Calu3 (cell line): ENCODE results near the gene GOLGA6C. TPM values are rescaled to one million over a fixed set of nuclear protein-coding genes. Genes with fewer than 3 reads are reported as not detected.

Experiments used
- BruUV-seq: library from RNA; stranded (reverse); fragments of 400-500 nt; replicated peaks from 2 replicates; lab custom pipeline; 2021; lab: Mats Ljungman, UMichigan
- CTCF ChIA-PET: fragments of 300-600 bp; sonication (Branson Sonifier 250); formaldehyde crosslinking; loops from one replicate; lab custom pipeline; 2022; ENCODE audit warnings: antibody characterized with exemption; lab: Charles Lee
- DNase-seq: peaks from one replicate; pipeline ENCODE4 v3.0.0; 2022
- H3K27ac Mint-ChIP-seq: one replicate; pipeline ENCODE4 v1.8.0; 2022; ENCODE audit warnings: mixed read lengths; ENCODE audit not compliant: unreplicated experiment
- H3K27me3 Mint-ChIP-seq: one replicate; pipeline ENCODE4 v1.8.0; 2022; ENCODE audit warnings: mixed read lengths; ENCODE audit not compliant: unreplicated experiment
- H3K36me3 Mint-ChIP-seq: one replicate; pipeline ENCODE4 v1.8.0; 2022; ENCODE audit warnings: mild to moderate bottlenecking, moderate library complexity, mixed read lengths; ENCODE audit not compliant: insufficient read depth, unreplicated experiment
- H3K4me1 Mint-ChIP-seq: one replicate; pipeline ENCODE4 v1.8.0; 2022; ENCODE audit warnings: mild to moderate bottlenecking, low read depth, mixed read lengths; ENCODE audit not compliant: unreplicated experiment
- H3K4me3 Mint-ChIP-seq: one replicate; pipeline ENCODE4 v1.8.0; 2022; ENCODE audit warnings: mild to moderate bottlenecking, low read depth, moderate library complexity, mixed read lengths; ENCODE audit not compliant: unreplicated experiment
- H3K9me3 Mint-ChIP-seq: one replicate; pipeline ENCODE4 v1.8.0; 2022; ENCODE audit warnings: low read depth, mixed read lengths; ENCODE audit not compliant: unreplicated experiment
- intact Hi-C: fragments of 100-400 bp; cut with micrococcal nuclease; formaldehyde crosslinking; loops from one replicate; pipeline ENCODE4 v1.10.0; 2022; ENCODE audit not compliant: unreplicated experiment
- total RNA-seq: library from RNA; stranded (reverse); gene quantifications from 2 replicates; pipeline ENCODE4 v1.2.3, GENCODE V29; 2022
- TF ChIP-seq, protein P1 (sequence below): fragments of 200-600 bp; IDR thresholded peaks from one replicate; pipeline ENCODE4 v1.8.0; 2022; ENCODE audit warnings: antibody characterized with exemption; ENCODE audit not compliant: unreplicated experiment

The GOLGA6C gene
- total RNA-seq, 1 experiment from 2014 or later = not detected

DNA sequence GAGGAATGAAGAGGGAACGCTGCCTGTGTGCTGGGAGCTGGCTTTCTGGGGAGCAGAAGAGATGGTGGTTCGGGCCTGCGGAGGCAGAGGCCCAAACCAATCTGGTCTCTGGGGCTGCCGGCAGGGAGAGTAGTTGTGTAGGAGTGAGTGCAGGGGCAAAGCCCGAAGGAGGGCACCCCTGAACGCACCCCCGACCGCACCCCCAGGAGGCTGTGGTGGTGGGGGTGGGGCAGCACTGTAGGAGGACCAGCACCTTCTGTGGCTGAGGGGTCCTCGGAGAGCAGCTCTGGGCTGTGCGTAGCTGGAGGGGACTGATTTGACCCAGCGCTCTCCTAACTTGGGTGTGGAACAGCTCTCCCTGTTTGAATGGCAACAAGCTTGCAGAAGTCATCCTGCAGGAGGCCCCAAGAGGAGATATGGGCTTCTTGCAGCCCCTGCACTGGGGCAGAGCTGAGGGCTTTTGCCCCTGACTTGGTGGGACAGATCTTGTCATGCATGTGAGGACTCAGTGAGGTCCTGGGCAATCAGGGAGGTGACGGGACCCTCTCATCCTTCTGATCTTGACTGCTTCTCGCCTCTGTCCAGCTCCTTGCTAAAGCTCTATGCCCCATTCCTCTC is 30.4 kb upstream of the GOLGA6C start:
- Mint-ChIP-seq H3K36me3 (peaks cover 19% of the 10 kb centered on the region), H3K27me3 (peaks cover 77% of the 10 kb centered on the region), H3K4me1 (no peaks in the 10 kb centered on the region), H3K9me3 (no peaks in the 10 kb centered on the region), H3K27ac (no peak overlapping the region), H3K4me3 (no peak overlapping the region)
- intact Hi-C loops = no loop called here
- CTCF ChIA-PET = interaction anchor here (0.6 kb wide), 1 partner anchor 223 kb away, joined by 9 read pairs; no protein-coding TSS in a partner anchor
- no peak for DNase-seq
- BruUV-seq = no TSS peak
- TF ChIP-seq, protein P1, sequence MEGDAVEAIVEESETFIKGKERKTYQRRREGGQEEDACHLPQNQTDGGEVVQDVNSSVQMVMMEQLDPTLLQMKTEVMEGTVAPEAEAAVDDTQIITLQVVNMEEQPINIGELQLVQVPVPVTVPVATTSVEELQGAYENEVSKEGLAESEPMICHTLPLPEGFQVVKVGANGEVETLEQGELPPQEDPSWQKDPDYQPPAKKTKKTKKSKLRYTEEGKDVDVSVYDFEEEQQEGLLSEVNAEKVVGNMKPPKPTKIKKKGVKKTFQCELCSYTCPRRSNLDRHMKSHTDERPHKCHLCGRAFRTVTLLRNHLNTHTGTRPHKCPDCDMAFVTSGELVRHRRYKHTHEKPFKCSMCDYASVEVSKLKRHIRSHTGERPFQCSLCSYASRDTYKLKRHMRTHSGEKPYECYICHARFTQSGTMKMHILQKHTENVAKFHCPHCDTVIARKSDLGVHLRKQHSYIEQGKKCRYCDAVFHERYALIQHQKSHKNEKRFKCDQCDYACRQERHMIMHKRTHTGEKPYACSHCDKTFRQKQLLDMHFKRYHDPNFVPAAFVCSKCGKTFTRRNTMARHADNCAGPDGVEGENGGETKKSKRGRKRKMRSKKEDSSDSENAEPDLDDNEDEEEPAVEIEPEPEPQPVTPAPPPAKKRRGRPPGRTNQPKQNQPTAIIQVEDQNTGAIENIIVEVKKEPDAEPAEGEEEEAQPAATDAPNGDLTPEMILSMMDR = no peak

DNA sequence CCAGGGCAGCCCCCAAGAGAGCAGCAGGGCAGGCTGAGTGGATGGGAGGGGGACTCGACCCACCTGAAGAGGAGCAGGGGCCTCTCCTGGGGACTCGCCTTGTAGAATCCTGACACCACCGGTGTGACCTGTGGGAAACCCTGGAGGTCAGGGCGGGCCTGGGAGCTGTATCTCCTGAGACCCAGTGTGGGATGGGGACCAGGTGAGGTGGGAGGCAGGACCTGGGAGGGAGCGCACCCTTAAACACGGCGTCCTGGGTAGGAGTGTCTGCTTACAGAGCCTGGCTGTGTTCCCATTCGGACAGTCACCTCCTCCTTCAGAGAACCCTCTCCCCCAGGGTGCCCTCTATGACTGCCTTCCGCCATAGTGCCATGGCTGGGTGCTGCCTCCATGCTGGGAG is 29.3 kb upstream of the GOLGA6C start:
- CTCF ChIA-PET = no interaction called here
- TF ChIP-seq, protein P1 = no peak
- no peaks in the 10 kb centered on the region for H3K4me1 Mint-ChIP-seq
- no peak overlapping the region for H3K27ac Mint-ChIP-seq
- peaks cover 19% of the 10 kb centered on the region for H3K36me3 Mint-ChIP-seq
- intact Hi-C loops = no loop called here
- H3K9me3 Mint-ChIP-seq = no peaks in the 10 kb centered on the region
- no peak overlapping the region for H3K4me3 Mint-ChIP-seq
- DNase-seq = no peak
- H3K27me3 Mint-ChIP-seq = peaks cover 81% of the 10 kb centered on the region
- BruUV-seq = no TSS peak

DNA sequence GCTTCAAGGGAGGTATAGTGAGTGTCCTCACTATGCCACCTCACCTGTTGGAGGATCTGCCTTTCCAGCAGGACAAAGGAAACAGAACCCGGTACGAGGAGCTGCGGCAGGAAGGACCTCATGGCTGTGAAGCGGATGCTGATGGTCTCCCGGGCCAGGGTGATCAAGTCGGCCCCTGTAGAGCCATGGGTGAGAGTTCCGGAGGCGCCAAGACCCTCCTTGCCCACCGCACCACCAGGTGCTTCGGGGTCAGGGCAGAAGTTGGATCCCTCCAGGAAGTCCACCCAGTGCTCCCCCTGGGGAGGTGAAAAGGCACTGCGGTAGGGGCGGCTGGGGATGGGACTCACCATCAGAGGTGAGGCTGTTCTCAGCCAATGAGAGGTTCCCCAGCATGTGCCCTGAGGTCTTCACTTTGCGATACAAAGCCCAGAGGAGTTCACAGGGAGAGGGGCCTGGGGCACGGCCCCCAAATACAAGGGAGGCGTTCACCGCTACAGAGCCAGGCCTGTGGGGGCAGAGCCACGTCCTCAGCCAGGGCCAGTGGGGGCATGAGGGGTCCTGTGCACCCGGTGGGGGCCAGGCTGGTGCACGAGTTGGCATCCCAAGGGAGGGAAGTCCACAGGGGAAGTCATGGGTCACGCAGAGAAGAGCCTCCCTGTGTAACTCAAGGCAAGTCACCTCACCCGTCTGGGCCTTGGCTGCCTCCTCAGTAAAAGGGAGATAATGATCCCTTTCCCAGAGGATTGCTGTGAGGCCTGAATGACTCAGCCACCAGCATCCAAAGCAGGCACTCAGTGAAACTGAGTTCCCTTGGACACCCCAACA is 28.7 kb upstream of the GOLGA6C start:
- Mint-ChIP-seq H3K36me3 (peaks cover 12% of the 10 kb centered on the region), H3K9me3 (no peaks in the 10 kb centered on the region), H3K27me3 (peaks cover 79% of the 10 kb centered on the region), H3K27ac (no peak overlapping the region), H3K4me1 (no peaks in the 10 kb centered on the region), H3K4me3 (no peak overlapping the region)
- CTCF ChIA-PET = interaction anchor here (0.6 kb wide), 1 partner anchor 581 kb away, joined by 3 read pairs; no protein-coding TSS in a partner anchor
- DNase-seq = no peak
- no TSS peak for BruUV-seq
- TF ChIP-seq, protein P1 = no peak
- intact Hi-C loops = loop anchor here (10.0 kb wide), 1 partner anchor 75 kb away; no protein-coding TSS in a partner anchor

DNA sequence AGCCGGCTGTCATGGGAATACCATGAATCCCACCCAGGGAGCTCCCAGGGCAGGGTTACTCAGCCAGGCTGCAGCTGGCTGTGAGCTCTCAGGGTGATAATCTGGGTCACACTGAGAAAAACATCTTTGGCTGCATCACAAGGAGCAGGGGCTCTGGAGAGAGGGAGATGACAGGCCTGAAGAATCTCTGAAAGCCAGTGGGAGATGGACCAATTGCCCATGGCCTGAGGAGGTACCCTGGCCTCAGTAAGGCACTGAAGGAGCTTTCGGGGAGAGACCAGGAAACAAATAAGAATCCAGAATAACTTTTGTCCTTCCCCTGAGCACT is 28.2 kb upstream of the GOLGA6C start:
- DNase-seq = no peak
- TF ChIP-seq, protein P1 = no peak
- Mint-ChIP-seq H3K4me1 (no peaks in the 10 kb centered on the region), H3K27ac (no peak overlapping the region), H3K27me3 (peaks cover 79% of the 10 kb centered on the region), H3K36me3 (peaks cover 7% of the 10 kb centered on the region), H3K9me3 (no peaks in the 10 kb centered on the region), H3K4me3 (no peak overlapping the region)
- CTCF ChIA-PET = interaction anchor here (0.6 kb wide), 1 partner anchor 582 kb away, joined by 3 read pairs; no protein-coding TSS in a partner anchor
- no TSS peak for BruUV-seq
- intact Hi-C loops = loop anchor here (10.0 kb wide), 1 partner anchor 75 kb away; no protein-coding TSS in a partner anchor
